Astrocyte (in vitro differentiated cells and primary cell): Measurements from ENCODE around the gene EXOC6B.

Experiments
- EZH2 ChIP-seq: IDR thresholded peaks from 2 replicates; pipeline ENCODE4 v1.6.1; 2012; ENCODE audit warnings: mild to moderate bottlenecking, low read length, inconsistent platforms; ENCODE audit not compliant: insufficient read depth
- TF ChIP-seq, protein P1 (sequence below): IDR thresholded peaks from 2 replicates; pipeline ENCODE4 v1.5.1; 2011; ENCODE audit warnings: low read depth, mild to moderate bottlenecking, inconsistent platforms, low read length, moderate library complexity; ENCODE audit not compliant: insufficient read depth

GRCh38 chr2:72156872-72157271 lies 669.0 kb downstream of the EXOC6B start:
- TF ChIP-seq, protein P1, sequence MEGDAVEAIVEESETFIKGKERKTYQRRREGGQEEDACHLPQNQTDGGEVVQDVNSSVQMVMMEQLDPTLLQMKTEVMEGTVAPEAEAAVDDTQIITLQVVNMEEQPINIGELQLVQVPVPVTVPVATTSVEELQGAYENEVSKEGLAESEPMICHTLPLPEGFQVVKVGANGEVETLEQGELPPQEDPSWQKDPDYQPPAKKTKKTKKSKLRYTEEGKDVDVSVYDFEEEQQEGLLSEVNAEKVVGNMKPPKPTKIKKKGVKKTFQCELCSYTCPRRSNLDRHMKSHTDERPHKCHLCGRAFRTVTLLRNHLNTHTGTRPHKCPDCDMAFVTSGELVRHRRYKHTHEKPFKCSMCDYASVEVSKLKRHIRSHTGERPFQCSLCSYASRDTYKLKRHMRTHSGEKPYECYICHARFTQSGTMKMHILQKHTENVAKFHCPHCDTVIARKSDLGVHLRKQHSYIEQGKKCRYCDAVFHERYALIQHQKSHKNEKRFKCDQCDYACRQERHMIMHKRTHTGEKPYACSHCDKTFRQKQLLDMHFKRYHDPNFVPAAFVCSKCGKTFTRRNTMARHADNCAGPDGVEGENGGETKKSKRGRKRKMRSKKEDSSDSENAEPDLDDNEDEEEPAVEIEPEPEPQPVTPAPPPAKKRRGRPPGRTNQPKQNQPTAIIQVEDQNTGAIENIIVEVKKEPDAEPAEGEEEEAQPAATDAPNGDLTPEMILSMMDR = no peak
- TF ChIP-seq EZH2 = no peak
